Activated CD8-positive, alpha-beta T cell treated with anti-CD3 and anti-CD28 coated beads, Interleukin-2, amount 10 ng/mL, durations not matched to agents 7 days and 5 days (primary cell): ENCODE measurements around the gene HNRNPF. TPM values are rescaled to one million over a fixed set of nuclear protein-coding genes. Genes with fewer than 3 reads are reported as not detected.
"Not testable (repeated sequence)": the region's sequence is repeated elsewhere in the genome, so short reads cannot be mapped to it uniquely, and the experiment has no call there.

ENCODE experiments used
- ATAC-seq: fragments of 150-1000 bp; cut with Tn5 transposase; one replicate; pipeline ENCODE4 v1.10.0; 2021; ENCODE audit warnings: moderate library complexity
- CTCF ChIA-PET: fragments of 350-600 bp; sonication (Branson Sonifier 250); formaldehyde crosslinking; loops from one replicate; lab custom pipeline; 2021; ENCODE audit warnings: antibody characterized with exemption; lab: Charles Lee
- POLR2A ChIA-PET: fragments of 350-600 bp; sonication (Branson Sonifier 250); formaldehyde crosslinking; loops from one replicate; lab custom pipeline; 2021; ENCODE audit warnings: antibody characterized with exemption; lab: Charles Lee
- DNase-seq: peaks from one replicate; pipeline ENCODE4 v3.0.0-alpha.2; 2020
- H3K27ac Mint-ChIP-seq: one replicate; pipeline ENCODE4 v1.8.0; 2021; ENCODE audit warnings: mild to moderate bottlenecking, mixed read lengths
- H3K27me3 Mint-ChIP-seq: one replicate; pipeline ENCODE4 v1.8.0; 2021; ENCODE audit warnings: low read depth, mixed read lengths
- H3K36me3 Mint-ChIP-seq: one replicate; pipeline ENCODE4 v1.8.0; 2021; ENCODE audit warnings: low read depth, mixed read lengths
- H3K4me1 Mint-ChIP-seq: one replicate; pipeline ENCODE4 v1.8.0; 2021; ENCODE audit warnings: low read depth, mixed read lengths
- H3K4me3 Mint-ChIP-seq: one replicate; pipeline ENCODE4 v1.8.0; 2021; ENCODE audit warnings: mild to moderate bottlenecking, mixed read lengths
- H3K9me3 Mint-ChIP-seq: one replicate; pipeline ENCODE4 v1.8.0; 2022; ENCODE audit warnings: mixed read lengths; ENCODE audit not compliant: insufficient read depth
- total RNA-seq, 2 experiments: library from RNA; stranded (reverse); gene quantifications; one replicate each; pipeline ENCODE4 v1.2.3, GENCODE V29; 2021

Gene HNRNPF
- total RNA-seq, 2 experiments from 2014 or later = 512 to 515 TPM

DNA sequence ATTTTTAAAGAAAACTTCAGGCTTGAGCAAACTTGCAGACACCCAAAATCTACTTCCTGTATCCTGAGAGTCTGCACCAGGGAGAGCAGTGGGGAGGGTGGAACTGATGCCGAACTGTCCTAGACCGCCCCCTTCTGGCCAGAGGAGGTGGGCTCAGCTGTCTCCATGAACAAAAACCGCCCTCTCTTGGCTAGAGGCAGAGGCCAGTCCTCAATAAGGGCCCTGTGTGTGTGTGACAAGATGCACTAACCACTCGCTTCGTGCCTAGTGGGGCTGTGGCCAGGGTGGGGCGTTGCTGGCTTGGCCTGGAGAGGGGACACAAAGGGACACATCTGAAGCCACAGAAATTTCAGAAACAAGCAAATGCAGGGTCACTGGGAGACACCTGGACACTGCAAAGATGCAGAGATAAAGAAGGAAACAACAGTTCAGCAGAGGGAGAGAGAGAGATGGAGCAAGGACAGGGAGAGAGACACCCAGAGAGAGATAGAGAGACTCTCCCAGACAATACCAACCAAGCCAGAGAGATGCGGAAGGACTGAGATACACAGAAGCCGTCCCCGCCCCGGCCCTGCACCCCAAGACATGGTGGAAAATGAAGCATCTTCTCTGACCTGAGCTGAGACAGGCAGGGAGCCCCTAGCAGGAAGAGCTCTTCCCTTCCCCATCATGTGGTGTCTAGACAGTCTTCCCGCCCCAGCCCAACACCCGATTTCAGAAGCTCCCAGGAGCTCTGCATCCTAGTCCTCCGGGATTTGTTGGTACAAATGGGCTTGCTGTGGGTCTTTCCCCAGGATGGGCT is 60.3 kb downstream of the HNRNPF start:
- DNase-seq = peak; percentile 94
- ATAC-seq = peak; percentile 100
- H3K27ac Mint-ChIP-seq = peak overlapping the region; percentile 70
- POLR2A ChIA-PET = interaction anchor here (0.7 to 0.9 kb wide), 3 partner anchors 24 to 211 kb away, joined by 3 read pairs; partner anchors contain the start of gene CSGALNACT2
- H3K4me3 Mint-ChIP-seq = no peak overlapping the region
- peaks cover 38% of the 10 kb centered on the region for H3K4me1 Mint-ChIP-seq
- CTCF ChIA-PET = interaction anchor here (0.8 to 3.2 kb wide), 29 partner anchors 9 to 189 kb away, joined by 3 to 97 read pairs (median 5); partner anchors contain the start of gene RASGEF1A
- peaks cover 16% of the 10 kb centered on the region for H3K27me3 Mint-ChIP-seq
- H3K36me3 Mint-ChIP-seq = peaks cover 2% of the 10 kb centered on the region
- no peaks in the 10 kb centered on the region for H3K9me3 Mint-ChIP-seq

DNA sequence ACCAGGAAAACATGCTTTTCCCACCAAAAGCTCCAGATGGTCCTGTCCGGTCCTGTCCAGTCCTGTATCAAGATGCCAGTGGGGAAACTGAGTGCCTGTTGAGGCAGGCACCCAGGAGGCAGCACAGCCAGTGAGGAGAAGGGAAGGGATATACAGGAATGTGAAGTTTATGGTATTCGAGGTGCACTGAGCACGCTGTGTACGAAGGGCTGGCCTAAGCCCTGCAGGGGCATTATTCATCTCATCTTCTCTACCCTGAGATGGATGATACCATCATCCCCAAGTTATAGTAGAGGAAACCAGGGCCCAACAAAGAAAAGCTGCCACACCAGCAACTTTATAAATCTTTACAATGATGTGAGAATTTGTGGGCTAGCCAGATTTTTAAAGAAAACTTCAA is 61.0 kb downstream of the HNRNPF start:
- DNase-seq (no peak), ATAC-seq (no peak)
- Mint-ChIP-seq H3K4me3 (no peak overlapping the region), H3K27ac (peak overlapping the region; percentile 70), H3K36me3 (peaks cover 2% of the 10 kb centered on the region), H3K4me1 (peaks cover 38% of the 10 kb centered on the region), H3K9me3 (no peaks in the 10 kb centered on the region), H3K27me3 (peaks cover 12% of the 10 kb centered on the region)
- POLR2A ChIA-PET = interaction anchor here (0.6 kb wide), 1 partner anchor 57 kb away, joined by 3 read pairs; no protein-coding TSS in a partner anchor
- CTCF ChIA-PET = interaction anchor here (0.6 to 3.2 kb wide), 19 partner anchors 14 to 508 kb away, joined by 3 to 97 read pairs (median 5); partner anchors contain the start of gene RASGEF1A

DNA sequence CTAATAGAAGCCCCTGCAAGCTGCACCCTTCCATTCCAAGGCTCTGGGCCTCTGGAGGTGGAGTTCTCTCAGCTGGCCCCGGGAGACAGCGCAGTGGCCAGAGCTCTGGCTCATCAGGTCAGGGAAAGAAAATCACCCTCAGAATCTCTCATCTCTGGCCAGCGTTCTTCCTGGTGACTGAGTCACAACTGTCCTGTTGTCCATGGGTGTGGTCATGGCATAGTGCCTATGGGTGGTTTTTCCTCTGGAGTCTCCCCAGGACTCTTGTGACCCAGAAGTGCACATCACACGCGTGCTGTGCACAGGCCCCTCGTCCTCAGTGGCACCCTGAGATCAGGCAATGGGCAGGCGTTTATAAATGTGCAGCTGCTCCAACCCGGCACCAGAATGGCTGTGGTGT is 64.9 kb downstream of the HNRNPF start:
- ChIA-PET POLR2A (interaction anchor here (0.6 kb wide), 1 partner anchor 176 kb away, joined by 4 read pairs; no protein-coding TSS in a partner anchor), CTCF (interaction anchor here (1.4 to 3.1 kb wide), 3 partner anchors 17 to 52 kb away, joined by 4 to 22 read pairs (median 4); no protein-coding TSS in a partner anchor)
- Mint-ChIP-seq H3K9me3 (no peaks in the 10 kb centered on the region), H3K4me3 (no peak overlapping the region), H3K27me3 (peaks cover 17% of the 10 kb centered on the region), H3K36me3 (peaks cover 2% of the 10 kb centered on the region), H3K27ac (peak overlapping the region; percentile 48), H3K4me1 (peaks cover 35% of the 10 kb centered on the region)
- ATAC-seq (no peak), DNase-seq (no peak)

DNA sequence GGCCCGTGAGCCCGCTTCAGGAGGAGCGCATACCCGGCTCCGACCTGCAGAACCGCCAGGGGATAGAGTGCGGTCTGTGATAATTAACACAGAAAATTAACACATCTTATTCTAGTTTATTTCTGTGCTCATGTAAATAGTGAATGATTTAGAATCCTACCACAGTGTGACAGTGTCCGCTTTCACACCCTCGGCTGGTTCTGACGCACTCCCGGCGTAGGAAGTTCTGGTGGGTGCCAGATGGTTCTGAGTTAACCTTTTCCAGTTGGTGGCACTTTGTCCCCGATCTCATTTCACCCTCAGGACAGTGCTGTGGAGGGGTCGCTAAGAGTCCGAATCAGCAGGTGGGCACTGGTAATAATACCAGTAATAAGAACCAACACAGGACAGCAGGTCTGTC is 65.9 kb downstream of the HNRNPF start:
- no peak overlapping the region for H3K27ac Mint-ChIP-seq
- H3K4me1 Mint-ChIP-seq = peaks cover 26% of the 10 kb centered on the region
- ChIA-PET POLR2A (no interaction called here), CTCF (no interaction called here)
- no peaks in the 10 kb centered on the region for H3K36me3 Mint-ChIP-seq
- DNase-seq (no peak), ATAC-seq (no peak)
- H3K4me3 Mint-ChIP-seq = no peak overlapping the region
- H3K27me3 Mint-ChIP-seq = peaks cover 18% of the 10 kb centered on the region
- H3K9me3 Mint-ChIP-seq = no peaks in the 10 kb centered on the region

DNA sequence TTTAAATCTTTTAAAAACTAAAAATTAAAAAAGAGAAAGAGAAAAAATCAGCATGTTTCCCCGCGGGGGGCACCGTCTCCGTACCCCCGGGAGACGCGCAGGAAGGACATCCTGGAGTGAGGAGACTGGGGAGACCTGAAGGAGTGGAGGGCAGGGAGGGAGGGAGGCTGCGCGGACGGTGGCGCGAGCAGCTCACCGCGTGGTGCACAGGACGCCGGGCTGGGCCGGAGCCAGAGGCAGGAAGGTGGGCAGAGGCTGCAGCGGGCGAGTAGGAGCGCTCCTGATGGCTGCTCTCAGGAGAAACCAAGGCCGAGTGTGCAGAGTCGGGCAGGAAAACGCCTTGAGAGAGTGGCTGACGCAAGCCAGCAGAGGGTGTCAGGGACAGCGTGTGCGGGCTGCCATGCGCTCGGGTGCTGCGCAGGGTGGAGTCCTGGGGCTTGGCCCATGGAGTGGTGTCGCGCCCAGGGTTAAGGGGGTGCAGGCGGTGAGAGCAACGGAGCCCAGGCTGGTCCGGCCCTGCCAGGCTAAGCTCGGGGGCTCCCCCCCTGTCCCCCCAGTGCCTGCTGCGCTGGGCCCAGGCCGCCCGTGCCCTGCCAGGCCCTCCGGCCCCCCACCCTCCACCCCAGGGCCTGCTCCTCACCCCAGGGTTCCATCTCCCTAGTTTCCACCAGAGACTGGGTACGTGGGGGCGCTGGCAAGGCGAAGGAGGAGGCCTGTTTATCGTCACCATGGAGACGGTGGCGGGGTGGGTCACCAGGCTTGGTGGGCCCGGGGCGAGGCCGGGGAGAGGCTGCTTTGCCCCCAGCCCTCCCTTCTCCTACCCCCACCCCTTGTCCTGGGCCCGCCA is 66.5 kb downstream of the HNRNPF start:
- ChIA-PET POLR2A (no interaction called here), CTCF (no interaction called here)
- Mint-ChIP-seq H3K4me3 (no peak overlapping the region), H3K27me3 (peaks cover 18% of the 10 kb centered on the region), H3K9me3 (no peaks in the 10 kb centered on the region), H3K27ac (no peak overlapping the region), H3K36me3 (no peaks in the 10 kb centered on the region), H3K4me1 (peaks cover 22% of the 10 kb centered on the region)
- DNase-seq (no peak), ATAC-seq (no peak)

DNA sequence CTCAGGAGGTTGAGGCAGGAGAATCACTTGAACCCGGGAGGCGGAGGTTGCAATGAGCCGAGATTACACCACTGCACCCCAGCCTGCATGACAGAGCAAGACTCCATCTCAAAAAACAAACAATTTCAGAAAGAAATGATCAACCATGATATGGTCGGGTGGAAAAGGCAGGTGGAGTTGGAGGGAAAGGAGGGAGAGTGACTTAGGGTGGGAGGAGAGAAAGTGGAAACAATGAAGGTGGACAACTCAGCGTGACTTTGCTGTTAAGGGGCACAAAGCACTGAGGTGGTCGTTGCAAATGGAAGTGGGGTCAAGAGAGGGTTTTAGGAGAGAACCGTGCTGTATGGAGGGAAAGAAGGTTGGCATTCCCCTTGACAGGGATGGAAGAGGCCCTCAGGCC is 67.5 kb downstream of the HNRNPF start:
- ATAC-seq (no peak), DNase-seq (no peak)
- Mint-ChIP-seq H3K27ac (peak overlapping the region; percentile 5), H3K36me3 (no peaks in the 10 kb centered on the region), H3K4me3 (no peak overlapping the region), H3K9me3 (no peaks in the 10 kb centered on the region), H3K27me3 (peaks cover 20% of the 10 kb centered on the region), H3K4me1 (peaks cover 30% of the 10 kb centered on the region)
- ChIA-PET POLR2A (no interaction called here), CTCF (no interaction called here)

DNA sequence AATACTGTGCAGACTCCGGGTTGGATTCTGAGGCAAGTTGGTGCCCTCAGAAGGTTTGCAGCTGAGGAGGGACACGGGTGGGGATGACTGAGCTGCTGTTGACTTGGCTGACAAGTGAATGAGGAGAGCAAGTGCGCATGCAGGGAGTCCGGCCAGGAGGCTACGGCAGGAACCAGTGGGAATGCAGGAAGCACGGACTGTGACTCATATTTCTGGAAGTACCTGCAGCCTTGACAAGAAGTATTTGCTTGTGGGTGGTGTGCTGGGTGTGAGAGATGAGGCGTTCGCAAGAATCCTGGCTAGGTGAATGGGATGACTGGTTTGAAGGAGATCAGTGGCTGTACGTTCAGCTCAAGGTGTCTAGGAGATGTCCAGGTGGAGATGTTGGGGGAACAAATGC is 68.4 kb downstream of the HNRNPF start:
- Mint-ChIP-seq H3K9me3 (no peaks in the 10 kb centered on the region), H3K27ac (no peak overlapping the region), H3K4me3 (no peak overlapping the region), H3K4me1 (peaks cover 32% of the 10 kb centered on the region), H3K27me3 (peaks cover 20% of the 10 kb centered on the region), H3K36me3 (no peaks in the 10 kb centered on the region)
- POLR2A ChIA-PET = interaction anchor here (0.7 kb wide), 1 partner anchor 53 kb away, joined by 4 read pairs; no protein-coding TSS in a partner anchor
- DNase-seq (no peak), ATAC-seq (no peak)
- CTCF ChIA-PET = interaction anchor here (1.2 to 3.1 kb wide), 2 partner anchors 48 to 136 kb away, joined by 3 to 15 read pairs; no protein-coding TSS in a partner anchor

DNA sequence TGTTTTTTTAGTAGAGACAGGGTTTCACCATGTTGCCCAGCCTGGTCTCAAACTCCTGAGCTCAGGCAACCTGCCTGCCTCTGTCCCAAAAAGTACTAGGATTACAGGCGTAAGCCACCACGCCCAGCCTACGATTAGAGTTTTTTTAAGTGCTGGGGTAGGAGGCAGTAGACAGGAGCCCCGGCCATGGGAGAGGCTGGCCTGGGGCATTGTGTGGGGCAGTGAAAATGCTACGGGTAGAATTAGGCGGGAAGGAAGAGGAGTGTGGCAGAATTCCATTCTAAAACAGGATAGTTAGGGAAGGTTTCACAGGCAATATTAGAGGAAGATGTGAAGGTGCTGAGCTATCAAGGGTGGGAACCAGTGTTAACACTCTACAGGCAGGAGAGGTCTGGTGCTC is 68.9 kb downstream of the HNRNPF start:
- Mint-ChIP-seq H3K27me3 (peaks cover 20% of the 10 kb centered on the region), H3K9me3 (no peaks in the 10 kb centered on the region), H3K4me3 (no peak overlapping the region), H3K4me1 (peaks cover 32% of the 10 kb centered on the region), H3K27ac (no peak overlapping the region), H3K36me3 (no peaks in the 10 kb centered on the region)
- ChIA-PET POLR2A (interaction anchor here (0.7 kb wide), 1 partner anchor 52 kb away, joined by 4 read pairs; no protein-coding TSS in a partner anchor), CTCF (interaction anchor here (1.1 to 3.1 kb wide), 3 partner anchors 9 to 135 kb away, joined by 3 to 15 read pairs (median 6); no protein-coding TSS in a partner anchor)
- ATAC-seq = no peak
- DNase-seq = no peak

DNA sequence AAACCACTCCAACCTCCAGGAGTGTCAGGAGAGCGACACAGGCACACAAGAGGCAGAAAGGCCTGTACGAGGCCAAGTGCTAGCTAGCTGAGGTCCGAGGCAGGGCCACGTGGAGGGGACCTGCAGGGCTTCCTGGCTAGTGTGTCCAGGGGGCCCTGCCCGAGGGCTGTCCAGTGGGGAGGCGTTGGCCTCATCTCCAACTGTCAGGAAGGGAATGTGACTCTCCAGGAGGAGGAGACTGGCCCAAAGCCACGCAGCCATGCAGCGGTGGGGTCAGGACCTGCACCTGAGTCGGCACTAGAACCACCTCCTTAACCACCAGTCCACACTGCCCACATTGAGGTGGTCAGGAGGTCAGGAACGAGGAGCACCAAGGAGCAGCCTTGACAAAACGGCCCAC is 69.8 kb downstream of the HNRNPF start:
- no peaks in the 10 kb centered on the region for H3K36me3 Mint-ChIP-seq
- ChIA-PET CTCF (interaction anchor here (3.1 kb wide), 1 partner anchor 46 kb away, joined by 15 read pairs; no protein-coding TSS in a partner anchor), POLR2A (no interaction called here)
- H3K9me3 Mint-ChIP-seq = no peaks in the 10 kb centered on the region
- peaks cover 20% of the 10 kb centered on the region for H3K27me3 Mint-ChIP-seq
- H3K4me1 Mint-ChIP-seq = peaks cover 24% of the 10 kb centered on the region
- peak overlapping the region; percentile 33 for H3K27ac Mint-ChIP-seq
- DNase-seq (no peak), ATAC-seq (no peak)
- no peak overlapping the region for H3K4me3 Mint-ChIP-seq

DNA sequence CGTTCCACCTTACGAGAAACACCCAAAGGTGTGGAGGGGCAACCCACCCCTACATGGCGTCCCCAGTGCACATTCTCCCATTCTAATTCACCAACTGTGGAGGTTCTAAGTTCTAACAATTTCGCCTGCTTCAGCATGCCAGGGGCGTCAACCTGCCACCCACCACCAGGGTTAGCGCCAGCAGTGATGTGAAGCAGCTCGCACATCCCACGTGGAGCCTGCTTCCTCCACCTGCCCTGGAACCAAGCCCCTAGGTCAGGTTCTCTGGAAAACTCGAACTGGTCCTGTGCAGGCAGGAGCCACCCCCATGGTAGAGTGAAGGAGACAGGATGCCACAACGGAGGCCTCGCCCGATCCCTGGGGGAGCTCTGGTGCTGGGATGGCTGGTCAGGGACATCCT is 70.9 kb downstream of the HNRNPF start:
- no peaks in the 10 kb centered on the region for H3K36me3 Mint-ChIP-seq
- POLR2A ChIA-PET = no interaction called here
- no peak overlapping the region for H3K4me3 Mint-ChIP-seq
- peaks cover 20% of the 10 kb centered on the region for H3K27me3 Mint-ChIP-seq
- H3K9me3 Mint-ChIP-seq = no peaks in the 10 kb centered on the region
- H3K4me1 Mint-ChIP-seq = peaks cover 27% of the 10 kb centered on the region
- ATAC-seq = no peak
- CTCF ChIA-PET = interaction anchor here (0.6 to 3.1 kb wide), 2 partner anchors 45 to 81 kb away, joined by 3 to 15 read pairs; no protein-coding TSS in a partner anchor
- no peak overlapping the region for H3K27ac Mint-ChIP-seq
- DNase-seq = no peak

DNA sequence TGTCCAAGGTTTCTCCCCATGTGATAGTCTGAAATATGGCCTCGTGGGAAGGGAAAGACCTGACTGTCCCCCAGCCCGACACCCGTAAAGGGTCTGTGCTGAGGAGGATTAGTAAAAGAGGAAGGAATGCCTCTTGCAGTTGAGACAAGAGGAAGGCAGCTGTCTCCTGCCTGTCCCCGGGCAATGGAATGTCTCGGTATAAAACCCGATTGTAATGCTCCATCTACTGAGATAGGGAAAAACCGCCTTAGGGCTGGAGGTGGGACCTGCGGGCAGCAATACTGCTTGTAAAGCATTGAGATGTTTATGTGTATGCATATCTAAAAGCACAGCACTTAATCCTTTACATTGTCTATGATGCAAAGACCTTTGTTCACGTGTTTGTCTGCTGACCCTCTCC is 71.5 kb downstream of the HNRNPF start:
- H3K27me3 Mint-ChIP-seq = peaks cover 20% of the 10 kb centered on the region
- ATAC-seq, POLR2A ChIA-PET, H3K27ac Mint-ChIP-seq, DNase-seq, H3K36me3 Mint-ChIP-seq, H3K9me3 Mint-ChIP-seq, H3K4me3 Mint-ChIP-seq: not testable (repeated sequence)
- H3K4me1 Mint-ChIP-seq = peaks cover 33% of the 10 kb centered on the region
- CTCF ChIA-PET = interaction anchor here (1.8 kb wide), 1 partner anchor 132 kb away, joined by 7 read pairs; no protein-coding TSS in a partner anchor
